Stimulated activated CD4-positive, alpha-beta T cell treated with anti-CD3 and anti-CD28 coated beads, TNF-alpha, amount 100 ng/mL, for 48 hours (primary cell): ENCODE data around the gene PGM3.

Source experiments
- DNase-seq, 3 donors: peaks; one replicate each; pipeline ENCODE4 v3.0.0-alpha.2; 2020; ENCODE audit warnings: low read depth in 3 of 3

The PGM3 gene

DNA sequence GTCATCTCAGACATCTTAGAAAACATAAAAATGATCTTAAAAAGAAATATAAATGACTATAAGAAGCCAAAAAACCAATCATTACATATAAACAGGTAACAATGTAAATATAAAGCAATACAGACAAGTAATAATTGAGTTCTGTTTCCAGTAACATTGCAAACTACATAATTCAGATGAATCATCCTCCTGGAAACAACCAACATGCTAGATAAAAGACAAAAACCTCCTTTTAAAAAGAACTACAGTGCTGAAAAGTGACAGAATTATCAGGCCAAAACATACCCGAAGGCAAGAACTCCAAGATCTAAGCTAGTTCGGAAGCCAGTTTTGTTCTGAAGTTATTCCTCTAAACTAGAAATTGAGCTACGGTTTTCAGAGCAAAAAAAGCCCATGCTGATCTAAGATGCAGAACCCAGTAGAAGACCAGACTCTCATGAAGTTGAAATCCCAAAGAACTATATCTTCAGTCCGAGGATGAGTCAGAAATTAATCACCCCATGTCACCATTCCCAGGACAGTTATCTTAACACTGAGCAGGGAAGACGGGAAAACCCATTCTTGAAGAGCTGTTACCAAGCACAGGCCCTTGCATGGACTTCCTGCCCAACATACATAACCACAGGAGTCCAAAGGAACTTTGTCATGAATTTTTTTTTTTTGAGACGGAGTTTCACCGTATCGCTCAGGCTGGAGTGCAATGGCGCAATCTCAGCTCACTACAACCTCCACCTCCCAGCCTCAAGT is 9.8 kb downstream of the PGM3 start:
- DNase-seq = no peak

GRCh38 chr6:83182114-83182513 is 11.0 kb downstream of the PGM3 start:
- no peak for DNase-seq

DNA sequence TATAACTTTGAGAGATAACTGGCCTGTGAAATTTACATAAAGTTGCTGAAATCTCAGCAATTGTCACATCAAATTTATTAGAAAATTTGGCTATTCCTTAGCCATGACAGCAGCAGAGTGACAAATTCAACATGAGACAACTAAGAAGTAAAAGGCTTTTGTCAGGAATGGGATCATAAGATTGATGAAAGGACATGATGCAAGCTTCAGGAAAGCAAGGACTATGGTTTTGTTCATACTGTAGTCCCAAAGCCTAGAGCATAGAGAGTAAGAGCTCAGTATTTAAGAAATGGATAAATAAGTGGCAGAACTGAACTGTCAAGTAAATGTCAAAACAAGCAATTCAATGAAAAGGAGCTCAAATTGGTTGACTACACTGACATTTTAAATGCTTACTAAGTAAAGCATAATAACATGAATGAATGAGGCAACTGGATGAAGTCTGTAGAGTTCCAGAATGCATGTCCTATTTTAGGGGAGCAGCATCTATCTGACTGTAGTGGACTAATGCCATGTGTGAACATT is 12.6 kb downstream of the PGM3 start:
- no peak for DNase-seq

- DNase-seq = no peak
Measured at GRCh38 chr6:83176246-83176645, 16.8 kb downstream of the PGM3 start.

- no peak for DNase-seq
Measured at GRCh38 chr6:83169511-83169910, 23.6 kb downstream of the PGM3 start.

DNA sequence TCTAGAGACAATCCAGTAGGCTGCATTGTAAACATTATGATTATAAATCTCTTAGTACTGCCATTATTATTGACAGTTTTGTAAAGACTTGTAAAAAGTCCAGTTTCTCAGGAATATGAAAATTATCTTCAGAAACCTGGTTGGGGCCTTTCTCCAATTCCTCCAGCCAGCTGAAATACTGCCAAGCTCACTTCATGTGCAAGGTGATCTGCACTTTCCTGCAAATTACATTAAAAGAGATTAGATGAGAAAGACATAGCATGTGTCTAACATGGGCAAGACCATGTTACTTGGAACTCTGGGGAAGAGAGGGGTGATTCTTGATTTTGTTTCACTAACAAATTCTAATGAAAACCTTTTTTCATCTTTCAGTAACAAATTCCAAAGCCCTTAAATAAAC is 24.0 kb downstream of the PGM3 start:
- no peak for DNase-seq

- no peak for DNase-seq
Measured at GRCh38 chr6:83168556-83168955, 24.5 kb downstream of the PGM3 start.

DNA sequence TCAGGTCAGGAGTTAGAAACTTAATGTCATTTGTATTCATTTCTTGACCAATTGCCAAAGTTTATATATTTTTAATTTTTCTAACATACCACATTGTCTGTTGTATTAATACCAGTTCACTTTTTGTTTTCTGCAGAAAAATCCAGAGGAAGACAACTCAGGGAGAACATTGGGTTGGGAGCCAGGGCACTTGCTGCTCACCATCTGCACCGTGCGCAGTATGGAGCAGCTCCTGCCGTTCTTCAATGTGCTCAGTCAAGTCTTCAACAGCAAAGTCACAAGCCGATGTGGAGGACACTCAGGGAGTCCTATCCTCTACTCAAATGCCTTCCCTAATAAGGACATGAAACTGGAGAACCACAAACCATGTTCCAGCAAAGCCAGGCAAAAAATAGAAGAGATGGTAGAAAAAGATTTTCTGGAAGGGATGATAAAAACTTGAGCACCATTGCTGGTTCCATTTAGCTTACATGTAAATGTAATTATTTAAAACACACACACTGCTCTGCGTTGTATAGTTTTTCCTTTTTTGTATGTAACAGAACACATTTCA is 25.3 kb downstream of the PGM3 start:
- DNase-seq = no peak

GRCh38 chr6:83160167-83160566 is 32.9 kb downstream of the PGM3 start:
- DNase-seq = no peak

- DNase-seq = no peak
Measured at GRCh38 chr6:83155794-83156193, 37.3 kb downstream of the PGM3 start.

- no peak for DNase-seq
Measured at GRCh38 chr6:83153883-83154521, 39.1 kb downstream of the PGM3 start.

DNA sequence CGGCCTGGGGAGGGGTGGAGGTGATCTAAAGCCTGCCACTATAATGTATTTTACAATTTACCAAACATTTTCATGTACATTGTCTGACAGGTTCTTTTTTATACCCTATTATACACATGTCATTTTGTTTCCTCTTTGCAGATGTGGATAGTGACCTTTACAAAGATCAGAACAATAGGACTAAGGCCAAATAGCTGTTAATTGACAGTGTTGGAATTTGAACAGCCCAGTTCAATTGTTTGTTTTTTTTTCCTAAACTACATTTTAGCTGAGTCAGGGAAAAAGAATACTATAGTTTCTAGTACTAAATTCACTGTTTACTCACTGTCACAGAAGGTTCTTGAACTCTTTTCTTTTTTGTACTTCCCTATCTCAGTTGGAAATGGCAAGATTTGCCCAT is 40.2 kb downstream of the PGM3 start:
- no peak for DNase-seq

DNA sequence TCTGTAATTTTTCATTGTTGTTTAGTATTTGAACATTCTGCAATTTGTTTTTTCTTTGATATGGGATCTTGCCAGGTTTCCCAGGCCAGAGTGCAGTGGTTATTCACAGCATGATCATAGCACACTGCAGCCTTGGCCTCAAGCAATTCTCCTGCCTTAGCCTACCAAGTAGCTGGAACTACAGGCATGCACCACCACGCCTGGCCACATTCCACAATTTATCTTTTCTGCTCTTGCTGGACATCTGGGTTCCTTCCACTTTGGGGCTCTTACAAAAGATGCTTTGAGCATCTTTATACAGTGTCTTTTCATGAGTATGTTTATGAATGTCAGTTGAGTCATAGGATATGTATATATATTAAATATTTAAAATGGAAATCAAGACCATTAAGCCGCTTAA is 42.0 kb downstream of the PGM3 start:
- DNase-seq = no peak

- DNase-seq = no peak
Measured at GRCh38 chr6:83138758-83139157, 54.3 kb downstream of the PGM3 start.

- no peak for DNase-seq
Measured at GRCh38 chr6:83138118-83138722, 54.8 kb downstream of the PGM3 start.

GRCh38 chr6:83132121-83132520 is 60.9 kb downstream of the PGM3 start:
- DNase-seq = no peak

DNA sequence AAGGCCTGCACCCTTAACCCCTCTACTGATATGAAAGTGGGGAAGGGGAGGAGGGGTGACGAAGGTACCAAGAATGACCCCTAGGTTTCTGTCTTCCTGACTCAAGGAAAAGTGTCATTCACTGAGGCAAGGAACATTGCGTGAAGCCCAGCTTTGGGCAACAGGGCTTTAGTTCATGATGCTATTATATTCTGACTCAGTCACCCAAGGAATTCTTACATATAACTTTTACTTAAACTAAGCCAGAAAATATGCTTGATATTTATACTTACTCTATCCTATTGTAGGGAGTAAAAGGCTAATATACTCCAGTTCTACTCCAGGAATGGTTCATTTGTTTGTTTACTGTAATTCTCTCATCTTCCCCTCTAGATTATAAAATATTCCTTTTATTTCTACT is 65.1 kb downstream of the PGM3 start:
- DNase-seq = no peak

- DNase-seq = no peak
Measured at GRCh38 chr6:83127258-83127657, 65.8 kb downstream of the PGM3 start.

DNA sequence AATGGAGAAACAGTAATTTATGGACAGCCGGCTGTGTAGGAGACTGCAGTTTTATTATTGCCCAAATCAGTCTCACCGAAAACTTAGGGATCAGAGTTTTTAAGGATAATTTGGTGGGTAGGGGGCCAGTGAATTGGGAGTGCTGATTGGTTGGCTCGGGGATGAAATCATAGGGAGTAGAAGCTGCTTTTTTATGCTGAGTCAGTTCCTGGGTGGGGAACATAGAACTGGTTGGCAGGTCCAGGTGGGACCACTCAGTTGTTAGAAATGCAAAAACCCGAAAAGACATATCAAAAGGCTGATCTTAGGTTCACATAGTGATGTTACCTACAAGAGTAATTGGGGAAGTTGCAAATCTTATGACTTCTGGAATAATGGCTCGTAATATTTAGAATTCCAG is 66.3 kb downstream of the PGM3 start:
- DNase-seq = no peak

GRCh38 chr6:83126223-83126622 is 66.8 kb downstream of the PGM3 start:
- no peak for DNase-seq

- DNase-seq = no peak
Measured at GRCh38 chr6:83125425-83125824, 67.6 kb downstream of the PGM3 start.

DNA sequence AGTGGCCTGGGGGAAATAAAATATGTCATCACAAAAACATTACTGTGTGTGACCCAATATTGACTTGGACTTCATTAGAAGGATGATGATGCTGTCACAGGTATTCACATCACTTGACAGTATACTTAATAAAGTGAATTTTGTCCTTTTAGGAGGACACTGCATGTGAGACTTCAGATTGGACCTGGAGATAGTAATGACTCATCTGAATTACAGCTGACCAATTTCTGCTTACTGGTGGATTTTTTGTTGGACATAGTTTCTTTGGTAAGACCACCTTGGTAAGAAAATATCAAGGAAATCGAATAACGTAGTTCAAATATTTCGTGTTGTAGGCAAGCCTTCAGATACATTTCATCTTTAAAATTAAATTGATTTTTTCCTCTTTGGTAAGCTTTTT is 68.5 kb downstream of the PGM3 start:
- no peak for DNase-seq
